Parietal lobe (tissue), 1 donor: Measurements from ENCODE around the gene TLR5. TPM values are rescaled to one million over a fixed set of nuclear protein-coding genes. Genes with fewer than 3 reads are reported as not detected.

ENCODE experiments used
- total RNA-seq: library from RNA; depleted of rRNA; stranded (reverse); fragments of >200 nt; gene quantifications from one replicate; pipeline ENCODE4 v1.2.3, GENCODE V29; 2014

The TLR5 gene
- total RNA-seq, result 0.63 TPM

DNA sequence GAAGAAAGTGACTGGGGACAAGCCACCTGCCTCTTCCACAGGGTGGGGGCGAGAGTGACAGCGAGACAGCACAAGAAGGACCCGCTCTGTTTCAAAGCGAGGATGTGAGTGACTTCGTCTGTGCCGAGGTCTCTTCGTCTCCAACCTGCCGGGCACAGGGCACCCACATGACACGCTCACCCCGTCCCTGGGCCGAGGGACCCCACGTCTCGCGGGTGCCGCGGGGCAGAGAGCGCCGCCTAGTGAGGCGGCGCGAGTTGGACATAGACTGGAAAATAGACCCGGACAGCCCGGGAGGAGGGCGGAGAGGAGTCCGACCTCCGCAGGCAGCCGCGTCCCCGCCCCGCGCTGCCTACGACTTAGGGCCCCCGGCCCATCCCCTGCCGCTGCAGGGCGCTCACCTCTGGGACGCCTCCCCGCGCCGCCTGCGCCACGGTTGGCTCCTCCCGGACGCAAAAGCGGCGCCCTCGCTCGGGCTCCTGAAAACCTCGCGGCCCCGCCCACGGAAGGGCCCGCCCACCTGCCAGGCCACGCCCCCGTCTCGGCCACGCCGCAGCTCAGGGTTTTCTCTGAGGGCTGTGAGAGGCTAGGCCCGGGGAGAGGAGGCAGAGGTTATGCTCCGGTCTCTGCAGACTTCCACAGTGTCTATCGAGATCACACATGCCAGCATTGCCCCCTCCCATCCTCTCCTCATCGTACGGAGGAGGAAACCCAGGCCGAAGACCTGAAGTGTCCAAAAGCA is at the start of gene TLR5:
Gene TLR5 (minus strand): TSS at position 454 of the 742 bp plus-strand sequence. CDS start 30,217 bp downstream, outside the sequence.

Other genes with a start within 250 kb of the TLR5 start
- 21.0 TPM for gene SUSD4, start 220.9 kb upstream of the TLR5 start, total RNA-seq